SK-N-SH (cell line): ENCODE measurements around the gene REV1. TPM values are rescaled to one million over a fixed set of nuclear protein-coding genes. Genes with fewer than 3 reads are reported as not detected.

Experiments
- CTCF ChIA-PET: fragments of 300-600, 350-600 bp; formaldehyde crosslinking; extraction: SDS; loops from one replicate; lab custom pipeline; 2021; lab: Yijun Ruan, JAX
- POLR2A ChIA-PET: fragments of 350-600 bp; sonication (Branson Sonifier 250); formaldehyde crosslinking; extraction: SDS; loops from one replicate; lab custom pipeline; 2020; ENCODE audit warnings: antibody characterized with exemption, inconsistent platforms; lab: Yijun Ruan, JAX
- DNase-seq: peaks from one replicate; pipeline ENCODE4 v3.0.0; 2012
- H2AFZ ChIP-seq: fragments of 200-600 bp; sonication (generic); 2 replicates; pipeline ENCODE4 v1.8.1; 2016; ENCODE audit warnings: antibody characterized with exemption, mild to moderate bottlenecking, low read depth
- H3F3A ChIP-seq: fragments of 200-600 bp; sonication (generic); replicated peaks from 2 replicates; pipeline ENCODE3; 2016; ENCODE audit warnings: antibody characterized with exemption, mild to moderate bottlenecking; ENCODE audit not compliant: insufficient read depth
- H3K27ac ChIP-seq, 2 experiments: fragments of 200-500 bp in 1 of 2; fragments of 200-600 bp in 1 of 2; sonication (Bioruptor generic) in 1 of 2; sonication (generic), shearing (Covaris generic) in 1 of 2; 2 replicates each; pipeline versions ENCODE4 v1.5.1 to v1.6.1; 2014 to 2016; ENCODE audit warnings: low read depth in 2 of 2, inconsistent platforms in 1 of 2, low read length in 1 of 2, mild to moderate bottlenecking in 1 of 2, mixed read lengths in 1 of 2
- H3K27me3 ChIP-seq: fragments of 200-600 bp; sonication (generic), shearing (Covaris generic); 2 replicates; pipeline ENCODE4 v1.6.1; 2016; ENCODE audit warnings: mixed run types; ENCODE audit not compliant: insufficient read depth
- H3K36me3 ChIP-seq, 2 experiments: fragments of 200-500 bp in 1 of 2; fragments of 200-600 bp in 1 of 2; sonication (Bioruptor generic) in 1 of 2; sonication (generic) in 1 of 2; replicated peaks in 1 of 2; 2 replicates each; pipeline versions ENCODE3 to v1.5.1; 2014 to 2016; ENCODE audit warnings: low read length in 1 of 2, mild to moderate bottlenecking in 1 of 2; ENCODE audit not compliant: insufficient read depth in 2 of 2, control insufficient read depth in 1 of 2
- H3K4me1 ChIP-seq, 2 experiments: fragments of 200-500 bp in 1 of 2; fragments of 200-600 bp in 1 of 2; sonication (Bioruptor generic) in 1 of 2; sonication (generic), shearing (Covaris generic) in 1 of 2; 2 replicates each; pipeline versions ENCODE4 v1.5.1 to v1.6.1; 2014 to 2016; ENCODE audit warnings: low read depth in 1 of 2, low read length in 1 of 2, mixed run types in 1 of 2; ENCODE audit not compliant: insufficient read depth in 2 of 2, control insufficient read depth in 1 of 2
- H3K4me2 ChIP-seq: fragments of 200-600 bp; sonication (generic), shearing (Covaris generic); 2 replicates; pipeline ENCODE4 v1.6.1; 2017; ENCODE audit warnings: mixed run types
- H3K4me3 ChIP-seq, 2 experiments: fragments of 200-500 bp in 1 of 2; fragments of 200-600 bp in 1 of 2; sonication (Bioruptor generic) in 1 of 2; sonication (generic), shearing (Covaris generic) in 1 of 2; 2 replicates each; pipeline versions ENCODE4 v1.5.1 to v1.8.1; 2014 to 2016; ENCODE audit warnings: low read depth in 2 of 2, inconsistent platforms in 1 of 2, low read length in 1 of 2, mild to moderate bottlenecking in 1 of 2, mixed read lengths in 1 of 2, moderate library complexity in 1 of 2
- H3K79me2 ChIP-seq: fragments of 200-600 bp; sonication (generic); 2 replicates; pipeline ENCODE4 v1.8.1; 2017; ENCODE audit warnings: mild to moderate bottlenecking; ENCODE audit not compliant: insufficient read depth
- H3K9ac ChIP-seq: fragments of 200-600 bp; sonication (generic); 2 replicates; pipeline ENCODE4 v1.6.1; 2017; ENCODE audit warnings: mixed run types
- H3K9me2 ChIP-seq: fragments of 200-600 bp; sonication (generic); 2 replicates; pipeline ENCODE4 v1.6.1; 2017; ENCODE audit warnings: mixed run types
- H3K9me3 ChIP-seq: fragments of 200-600 bp; sonication (generic); 2 replicates; pipeline ENCODE4 v1.6.1; 2017; ENCODE audit warnings: mixed run types, mild to moderate bottlenecking, moderate library complexity
- H4K20me1 ChIP-seq: fragments of 200-600 bp; sonication (generic); 2 replicates; pipeline ENCODE4 v1.6.1; 2017; ENCODE audit warnings: mild to moderate bottlenecking, mixed run types; ENCODE audit not compliant: insufficient read depth
- ELF1 ChIP-seq: IDR thresholded peaks from 2 replicates; pipeline ENCODE4 v1.4.0; 2012
- EZH2phosphoT487 ChIP-seq: fragments of 200-600 bp; sonication (generic); IDR thresholded peaks from 2 replicates; pipeline ENCODE4 v1.6.1; 2017; ENCODE audit warnings: low read depth, mixed run types, mild to moderate bottlenecking, antibody characterized with exemption, moderate library complexity, borderline replicate concordance
- FOSL2 ChIP-seq: IDR thresholded peaks from 2 replicates; pipeline ENCODE4 v1.4.0; 2012; ENCODE audit warnings: low read depth, mild to moderate bottlenecking, moderate library complexity, borderline replicate concordance
- FOXM1 ChIP-seq: IDR thresholded peaks from 2 replicates; pipeline ENCODE4 v1.4.0; 2012; ENCODE audit warnings: low read depth, mild to moderate bottlenecking
- IRF3 ChIP-seq: fragments of 150-350 bp; IDR thresholded peaks from 2 replicates; pipeline ENCODE4 v1.6.1; 2016; ENCODE audit warnings: mild to moderate bottlenecking, low read depth, low read length
- MEF2A ChIP-seq: IDR thresholded peaks from 2 replicates; pipeline ENCODE4 v1.4.0; 2012; ENCODE audit warnings: low read depth, borderline replicate concordance
- NFIC ChIP-seq: IDR thresholded peaks from 2 replicates; pipeline ENCODE4 v1.4.0; 2012; ENCODE audit warnings: borderline replicate concordance
- NRF1 ChIP-seq: IDR thresholded peaks from 2 replicates; pipeline ENCODE4 v1.6.1; 2012; ENCODE audit warnings: low read depth, mild to moderate bottlenecking, low read length
- POLR2AphosphoS5 ChIP-seq: IDR thresholded peaks from 2 replicates; pipeline ENCODE4 v1.6.1; 2012; ENCODE audit warnings: low read depth, low read length
- RXRA ChIP-seq: IDR thresholded peaks from 2 replicates; pipeline ENCODE4 v1.4.0; 2012; ENCODE audit warnings: low read depth, mild to moderate bottlenecking, borderline replicate concordance
- SIN3A ChIP-seq: IDR thresholded peaks from 2 replicates; pipeline ENCODE4 v1.6.1; 2012; ENCODE audit warnings: low read depth, mild to moderate bottlenecking, low read length, moderate library complexity, borderline replicate concordance
- TAF1 ChIP-seq: IDR thresholded peaks from 2 replicates; pipeline ENCODE4 v1.6.1; 2012; ENCODE audit warnings: low read depth, mild to moderate bottlenecking, low read length, moderate library complexity, borderline replicate concordance
- USF1 ChIP-seq: IDR thresholded peaks from 2 replicates; pipeline ENCODE4 v1.4.0; 2012; ENCODE audit warnings: low read depth, borderline replicate concordance
- WGBS: methylation state at CpG from one replicate; pipeline ENCODE4 v1.1.6; 2017; ENCODE audit warnings: low lambda C conversion rate; 5-methylcytosine and 5-hydroxymethylcytosine counted together
- polyA plus RNA-seq, 3 experiments: library from polyadenylated mRNA; depleted of rRNA; stranded (reverse); fragments of >200 nt; gene quantifications; 2 replicates each; pipeline ENCODE4 v1.2.3, GENCODE V29; 2012
- TF ChIP-seq, protein P1 (sequence below): IDR thresholded peaks from 2 replicates; pipeline ENCODE4 v1.4.0; 2012; ENCODE audit warnings: low read depth, borderline replicate concordance
- TF ChIP-seq, protein P2 (sequence below): IDR thresholded peaks from 2 replicates; pipeline ENCODE4 v1.4.0; 2012; ENCODE audit warnings: low read depth

Gene REV1
- polyA plus RNA-seq, 1 of the 3 experiments (the other 2 are of a cell fraction) = 15.9 TPM

GRCh38 chr2:99444222-99444621 lies 45.6 kb downstream of the REV1 start:
- WGBS = 96% methylated on average over 2 of the region's 2 CpGs
- DNase-seq = no peak
- Histone ChIP-seq H3K79me2 (peaks cover 42% of the 10 kb centered on the region; the same call in 1 of the 2 replicates), H3F3A (no peaks in the 10 kb centered on the region), H3K4me2 (no peak overlapping the region), H3K27ac (no peak overlapping the region), H3K36me3 (peaks cover 41 to 46% of the 10 kb centered on the region in 2 experiments), H3K4me3 (no peak overlapping the region), H3K4me1 (no peaks in the 10 kb centered on the region; a peak in 2 of 4 replicates), H3K9ac (no peak overlapping the region), H3K9me2 (no peaks in the 10 kb centered on the region), H2AFZ (no peak overlapping the region), H3K9me3 (no peaks in the 10 kb centered on the region), H4K20me1 (no peaks in the 10 kb centered on the region), H3K27me3 (no peaks in the 10 kb centered on the region)
- ChIA-PET CTCF (interaction anchor here (1.5 kb wide), 1 partner anchor 16 kb away, joined by 5 read pairs; no protein-coding TSS in a partner anchor), POLR2A (no interaction called here)
- TF ChIP-seq NRF1 (no peak), MEF2A (no peak), RXRA (no peak), SIN3A (no peak), EZH2phosphoT487 (no peak), USF1 (no peak), TAF1 (no peak), POLR2AphosphoS5 (no peak), ELF1 (no peak), NFIC (no peak), FOXM1 (no peak), FOSL2 (no peak)
- TF ChIP-seq, protein P1, sequence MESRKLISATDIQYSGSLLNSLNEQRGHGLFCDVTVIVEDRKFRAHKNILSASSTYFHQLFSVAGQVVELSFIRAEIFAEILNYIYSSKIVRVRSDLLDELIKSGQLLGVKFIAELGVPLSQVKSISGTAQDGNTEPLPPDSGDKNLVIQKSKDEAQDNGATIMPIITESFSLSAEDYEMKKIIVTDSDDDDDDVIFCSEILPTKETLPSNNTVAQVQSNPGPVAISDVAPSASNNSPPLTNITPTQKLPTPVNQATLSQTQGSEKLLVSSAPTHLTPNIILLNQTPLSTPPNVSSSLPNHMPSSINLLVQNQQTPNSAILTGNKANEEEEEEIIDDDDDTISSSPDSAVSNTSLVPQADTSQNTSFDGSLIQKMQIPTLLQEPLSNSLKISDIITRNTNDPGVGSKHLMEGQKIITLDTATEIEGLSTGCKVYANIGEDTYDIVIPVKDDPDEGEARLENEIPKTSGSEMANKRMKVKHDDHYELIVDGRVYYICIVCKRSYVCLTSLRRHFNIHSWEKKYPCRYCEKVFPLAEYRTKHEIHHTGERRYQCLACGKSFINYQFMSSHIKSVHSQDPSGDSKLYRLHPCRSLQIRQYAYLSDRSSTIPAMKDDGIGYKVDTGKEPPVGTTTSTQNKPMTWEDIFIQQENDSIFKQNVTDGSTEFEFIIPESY = no peak
- TF ChIP-seq, protein P2, sequence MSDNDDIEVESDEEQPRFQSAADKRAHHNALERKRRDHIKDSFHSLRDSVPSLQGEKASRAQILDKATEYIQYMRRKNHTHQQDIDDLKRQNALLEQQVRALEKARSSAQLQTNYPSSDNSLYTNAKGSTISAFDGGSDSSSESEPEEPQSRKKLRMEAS = no peak

DNA sequence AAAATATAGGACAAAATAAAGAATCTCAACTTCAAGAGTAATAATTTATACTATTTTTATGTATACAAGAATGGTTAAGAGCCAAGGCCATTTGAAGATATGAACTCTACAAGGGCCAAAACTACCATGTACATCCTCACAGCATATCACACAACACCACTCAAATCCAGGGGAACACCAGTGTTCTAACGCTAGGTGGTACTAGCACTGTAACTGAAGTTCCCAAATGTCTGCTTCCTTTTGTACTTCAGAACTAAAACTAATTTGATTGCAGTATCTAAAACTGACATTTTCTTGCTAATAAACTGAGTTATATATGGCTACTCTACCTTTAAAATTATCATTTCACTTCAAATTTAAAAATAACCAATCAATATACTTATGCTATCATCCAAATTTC lies 47.0 kb downstream of the REV1 start:
- H3K9me3 ChIP-seq = no peaks in the 10 kb centered on the region
- no peaks in the 10 kb centered on the region for H3K9me2 ChIP-seq
- no peak for TF ChIP-seq TAF1
- TF ChIP-seq NRF1 = no peak
- TF ChIP-seq ELF1 = no peak
- TF ChIP-seq MEF2A = no peak
- TF ChIP-seq POLR2AphosphoS5 = no peak
- TF ChIP-seq, protein P1 = no peak
- TF ChIP-seq EZH2phosphoT487 = no peak
- TF ChIP-seq IRF3 = no peak
- no peak overlapping the region for H3K9ac ChIP-seq
- H3K27me3 ChIP-seq = no peaks in the 10 kb centered on the region
- H3K27ac ChIP-seq = no peak overlapping the region
- H3K36me3 ChIP-seq = peaks cover 44 to 49% of the 10 kb centered on the region in 2 experiments
- DNase-seq = no peak
- no peak overlapping the region for H2AFZ ChIP-seq
- no peak overlapping the region for H3K4me2 ChIP-seq
- H3K4me1 ChIP-seq = no peaks in the 10 kb centered on the region; a peak in 2 of 4 replicates
- H3F3A ChIP-seq = no peaks in the 10 kb centered on the region
- ChIA-PET CTCF (interaction anchor here (1.5 kb wide), 1 partner anchor 14 kb away, joined by 5 read pairs; no protein-coding TSS in a partner anchor), POLR2A (no interaction called here)
- H3K79me2 ChIP-seq = peaks cover 41% of the 10 kb centered on the region
- H3K4me3 ChIP-seq = no peak overlapping the region
- no peaks in the 10 kb centered on the region for H4K20me1 ChIP-seq
- WGBS = 100% methylated on average over 1 of the region's 1 CpG
